ENCODE results near the gene GAA.

- TF ChIP-seq POLR2AphosphoS5 (IDR thresholded peaks at IDR 0.05; ENCODE audit: borderline replicate concordance, low read depth, low read length): no peak
- TF ChIP-seq EZH2 (IDR thresholded peaks at IDR 0.05): no peak
Observed at GRCh38 chr17:80151333-80151732, 50.0 kb downstream of the GAA start.
